ENCODE data around the gene SFMBT2.

- no peak for TF ChIP-seq POGZ (CRISPR knock-in tag; IDR thresholded peaks at IDR 0.05)
- no peak for TF ChIP-seq HIVEP1 (CRISPR knock-in tag; IDR thresholded peaks at IDR 0.05)
- TF ChIP-seq FOSL1 (CRISPR knock-in tag; IDR thresholded peaks at IDR 0.05; ENCODE audit: borderline replicate concordance): no peak
- TF ChIP-seq NFYB (CRISPR knock-in tag; IDR thresholded peaks at IDR 0.05): no peak
- TF ChIP-seq NFE2L2 (IDR thresholded peaks at IDR 0.05; ENCODE audit: low read length): no peak
- TF ChIP-seq NKX3-1 (CRISPR knock-in tag; IDR thresholded peaks at IDR 0.05): no peak
- no peak for TF ChIP-seq TAF1 (CRISPR knock-in tag; IDR thresholded peaks at IDR 0.05)
Observed at GRCh38 chr10:7401782-7402181, 9.1 kb downstream of the SFMBT2 start.

All from HepG2 (cell line).